ENCODE results near the gene ERC2. TPM values are rescaled to one million over a fixed set of nuclear protein-coding genes. Genes with fewer than 3 reads are reported as not detected.

ERC2 gene
- total and polyA plus RNA-seq, 2 donors (not counting 3 experiments of a cell fraction or from before 2014, with no cell fraction given) = 5.6 to 15.5 TPM

DNA sequence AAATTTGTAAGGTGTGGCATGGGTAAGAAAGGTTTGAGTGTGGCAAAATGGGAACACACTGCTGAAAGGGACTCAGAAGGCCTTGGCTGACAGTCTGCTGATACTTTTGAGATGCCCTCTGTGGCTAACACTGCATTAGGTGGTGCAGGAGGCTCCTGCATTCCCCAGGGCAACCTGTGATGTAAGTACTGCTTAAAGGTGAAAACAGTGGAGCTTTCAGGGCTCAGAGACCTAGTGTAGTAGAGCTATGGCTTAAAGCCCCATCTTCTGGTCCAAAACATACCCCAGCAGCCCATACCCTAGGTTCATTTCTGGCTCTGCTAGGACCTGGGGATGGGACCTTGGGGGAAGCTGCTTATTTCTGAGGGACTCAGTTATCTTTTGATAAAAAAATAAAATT, 374.1 kb downstream of the ERC2 start:
- ChIA-PET POLR2A (no interaction called here), CTCF (no interaction called here)
- DNase-seq (ENCODE audit: low read depth, low spot score) = no peak
- Histone ChIP-seq H4K20me1 (replicated peaks; ENCODE audit: control insufficient read depth, extremely low read depth, insufficient read depth, low read length) (no peaks in the 10 kb centered on the region), H3K4me2 (ENCODE audit: insufficient read depth, low read length) (no peak overlapping the region), H3K4me1 (ENCODE audit: control insufficient read depth, extremely low read depth, insufficient read depth, low read length) (no peaks in the 10 kb centered on the region), H3K9me3 (replicated peaks; ENCODE audit: control insufficient read depth, insufficient read depth, low read length) (no peaks in the 10 kb centered on the region), H3K36me3 (ENCODE audit: control insufficient read depth in 2 of 2, extremely low read depth in 1 of 2, insufficient read depth in 2 of 2, low read length in 2 of 2) (no peaks in the 10 kb centered on the region), H3K27ac (ENCODE audit: insufficient read depth, low read depth, low read length) (no peak overlapping the region), H3K9ac (replicated peaks; ENCODE audit: extremely low read depth, insufficient read depth, low read length) (no peak overlapping the region), H3K79me2 (ENCODE audit: control insufficient read depth, insufficient read depth, low read length) (no peaks in the 10 kb centered on the region), H3K9me1 (replicated peaks; ENCODE audit: control insufficient read depth, extremely low read depth, insufficient read depth, low read length) (peaks cover 2% of the 10 kb centered on the region), H2AFZ (ENCODE audit: low read depth, low read length) (no peak overlapping the region), H3K27me3 (ENCODE audit: control insufficient read depth in 2 of 2, insufficient read depth in 2 of 2, low read length in 2 of 2) (no peaks in the 10 kb centered on the region), H3K4me3 (replicated peaks in 1 of 3; ENCODE audit: insufficient read depth in 1 of 3, low read depth in 1 of 3, low read length in 3 of 3) (no peak overlapping the region)
- intact Hi-C loops (cut with micrococcal nuclease) (no loop called here), dilution Hi-C loops (cut with MboI; ENCODE audit: extremely low pct_ligation_motif_present, low sequenced_read_pairs) (no loop called here)
- FAIRE-seq = no peak
- no TSS peak for BruUV-seq (replicated peaks)
- TF ChIP-seq EZH2 (IDR thresholded peaks at IDR 0.05; ENCODE audit: borderline replicate concordance, low read depth, low read length, severe bottlenecking) (no peak), JUN (IDR thresholded peaks at IDR 0.05; ENCODE audit: borderline replicate concordance, insufficient read depth, insufficient read length, low read depth) (no peak), FOS (IDR thresholded peaks at IDR 0.05; ENCODE audit: borderline replicate concordance, insufficient read depth, low read length) (no peak), POLR2A (IDR thresholded peaks at IDR 0.05; ENCODE audit: low read depth, low read length) (no peak), POLR2AphosphoS5 (IDR thresholded peaks at IDR 0.05; ENCODE audit: insufficient read depth, low read depth, low read length) (no peak), MYC (IDR thresholded peaks at IDR 0.05; ENCODE audit: low read depth, low read length) (no peak)
- TF ChIP-seq, protein P1, sequence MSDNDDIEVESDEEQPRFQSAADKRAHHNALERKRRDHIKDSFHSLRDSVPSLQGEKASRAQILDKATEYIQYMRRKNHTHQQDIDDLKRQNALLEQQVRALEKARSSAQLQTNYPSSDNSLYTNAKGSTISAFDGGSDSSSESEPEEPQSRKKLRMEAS (IDR thresholded peaks at IDR 0.05; ENCODE audit: insufficient read depth, insufficient read length) = no peak

DNA sequence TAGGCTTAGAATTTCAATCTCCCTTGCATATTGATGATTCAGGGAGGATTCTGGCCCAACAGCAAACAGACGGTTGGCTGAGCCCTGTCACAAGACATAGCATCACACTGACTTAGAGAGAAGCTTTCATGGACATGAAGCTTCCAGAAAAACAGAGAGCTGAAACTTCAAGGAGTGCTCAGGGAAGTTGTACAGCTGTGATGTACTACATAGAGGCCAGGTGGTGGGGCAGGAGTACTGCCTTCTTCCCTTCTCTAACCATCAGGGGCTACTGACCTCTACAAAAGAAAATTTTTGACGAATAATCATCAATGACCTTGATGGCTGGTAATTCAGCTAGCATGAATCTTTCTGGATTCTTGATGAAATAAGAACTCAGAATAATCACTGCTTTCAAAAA, 378.5 kb downstream of the ERC2 start:
- no peak for DNase-seq (ENCODE audit: low read depth, low spot score)
- Histone ChIP-seq H3K27me3 (ENCODE audit: control insufficient read depth in 2 of 2, insufficient read depth in 2 of 2, low read length in 2 of 2) (no peaks in the 10 kb centered on the region), H3K27ac (ENCODE audit: insufficient read depth, low read depth, low read length) (no peak overlapping the region), H3K4me3 (replicated peaks in 1 of 3; ENCODE audit: insufficient read depth in 1 of 3, low read depth in 1 of 3, low read length in 3 of 3) (no peak overlapping the region), H3K4me2 (ENCODE audit: insufficient read depth, low read length) (no peak overlapping the region), H3K9ac (replicated peaks; ENCODE audit: extremely low read depth, insufficient read depth, low read length) (no peak overlapping the region), H3K4me1 (ENCODE audit: control insufficient read depth, extremely low read depth, insufficient read depth, low read length) (no peaks in the 10 kb centered on the region), H3K79me2 (ENCODE audit: control insufficient read depth, insufficient read depth, low read length) (no peaks in the 10 kb centered on the region), H4K20me1 (replicated peaks; ENCODE audit: control insufficient read depth, extremely low read depth, insufficient read depth, low read length) (no peaks in the 10 kb centered on the region), H3K9me3 (replicated peaks; ENCODE audit: control insufficient read depth, insufficient read depth, low read length) (no peaks in the 10 kb centered on the region), H2AFZ (ENCODE audit: low read depth, low read length) (no peak overlapping the region), H3K36me3 (ENCODE audit: control insufficient read depth in 2 of 2, extremely low read depth in 1 of 2, insufficient read depth in 2 of 2, low read length in 2 of 2) (no peaks in the 10 kb centered on the region), H3K9me1 (replicated peaks; ENCODE audit: control insufficient read depth, extremely low read depth, insufficient read depth, low read length) (peaks cover 2% of the 10 kb centered on the region)
- dilution Hi-C loops (cut with MboI; ENCODE audit: extremely low pct_ligation_motif_present, low sequenced_read_pairs) (no loop called here), intact Hi-C loops (cut with micrococcal nuclease) (no loop called here)
- BruUV-seq (replicated peaks) = no TSS peak
- no peak for TF ChIP-seq FOS (IDR thresholded peaks at IDR 0.05; ENCODE audit: borderline replicate concordance, insufficient read depth, low read length)
- POLR2A ChIA-PET = no interaction called here
- FAIRE-seq = no peak
- CTCF ChIA-PET = interaction anchor here (1.0 to 1.4 kb wide), 3 partner anchors 9 to 161 kb away, joined by 3 to 4 read pairs (median 3); no protein-coding TSS in a partner anchor
